Measurements from ENCODE around the gene FASTK. TPM values are rescaled to one million over a fixed set of nuclear protein-coding genes. Genes with fewer than 3 reads are reported as not detected.

The FASTK gene
- total RNA-seq, 1 experiment from 2014 or later = 86.4 TPM

- intact Hi-C loops (cut with micrococcal nuclease) = no loop called here
- no peaks in the 10 kb centered on the region for H3K9me2 ChIP-seq (ENCODE audit: insufficient read depth)
- no peaks in the 10 kb centered on the region for H4K20me1 ChIP-seq (ENCODE audit: insufficient read depth)
- POLR2A ChIA-PET = no interaction called here
- H3K4me3 ChIP-seq (replicated peaks in 1 of 2; ENCODE audit: low read depth in 1 of 2, low read length in 2 of 2) = no peak overlapping the region
- no peak overlapping the region for H3K9ac ChIP-seq (ENCODE audit: low read length)
- no peaks in the 10 kb centered on the region for H3K9me3 ChIP-seq (ENCODE audit: control insufficient read depth in 1 of 2, insufficient read depth in 1 of 2, low read depth in 1 of 2, low read length in 2 of 2)
- RAD21 ChIA-PET (ENCODE audit: low non-redundant PET in 1 of 2, low total read pairs in 2 of 2, uncharacterized antibody in 2 of 2, unreplicated experiment in 2 of 2) = no interaction called here
- DNase-seq (ENCODE audit: low read depth, low spot score) (no peak), ATAC-seq (no peak)
- peaks cover 6% of the 10 kb centered on the region for H3K79me2 ChIP-seq (ENCODE audit: insufficient read depth, low read length)
- H3K27ac ChIP-seq (ENCODE audit: low read depth, low read length) = no peak overlapping the region
- BruUV-seq (replicated peaks) = no TSS peak
- CTCF ChIA-PET = interaction anchor here (1.4 kb wide), 1 partner anchor 78 kb away, joined by 4 read pairs; no protein-coding TSS in a partner anchor
- H3K36me3 ChIP-seq (ENCODE audit: control insufficient read depth in 1 of 2, insufficient read depth in 2 of 2, low read length in 2 of 2) = peaks cover 3 to 10% of the 10 kb centered on the region in 2 experiments; a peak in 2 of 4 replicates
- H3K4me2 ChIP-seq (ENCODE audit: low read length) = no peak overlapping the region
- H3K4me1 ChIP-seq (ENCODE audit: control insufficient read depth in 1 of 2, insufficient read depth in 2 of 2, low read length in 2 of 2) = peaks cover 3 to 15% of the 10 kb centered on the region in 2 experiments; a peak in 3 of 4 replicates
- no peaks in the 10 kb centered on the region for H3K27me3 ChIP-seq (ENCODE audit: insufficient read depth, low read length)
- H2AFZ ChIP-seq (ENCODE audit: low read depth, low read length, poor library complexity, severe bottlenecking) = no peak overlapping the region
- TF ChIP-seq RAD21 (IDR thresholded peaks at IDR 0.05; ENCODE audit: low read depth) (no peak), CTCF (IDR thresholded peaks at IDR 0.05 in 2 of 3, conservative IDR thresholded peaks at IDR 0.05 in 1 of 3; ENCODE audit: borderline replicate concordance in 1 of 3, insufficient read depth in 1 of 3, low read depth in 2 of 3, low read length in 2 of 3) (peak in 2 of 3 experiments; percentile 38 to 44; a peak in 3 of 6 replicates)
These were observed 47.4 kb downstream of the FASTK start for GRCh38 chr7:151032936-151033863.

- Histone ChIP-seq H2AFZ (ENCODE audit: low read depth, low read length, poor library complexity, severe bottlenecking) (no peak overlapping the region), H3K4me3 (replicated peaks in 1 of 2; ENCODE audit: low read depth in 1 of 2, low read length in 2 of 2) (no peak overlapping the region), H3K27me3 (ENCODE audit: insufficient read depth, low read length) (no peaks in the 10 kb centered on the region), H3K79me2 (ENCODE audit: insufficient read depth, low read length) (peaks cover 6% of the 10 kb centered on the region), H3K4me2 (ENCODE audit: low read length) (no peak overlapping the region), H3K4me1 (ENCODE audit: control insufficient read depth in 1 of 2, insufficient read depth in 2 of 2, low read length in 2 of 2) (peaks cover 6 to 35% of the 10 kb centered on the region in 2 experiments), H3K27ac (ENCODE audit: low read depth, low read length) (no peak overlapping the region), H3K36me3 (ENCODE audit: control insufficient read depth in 1 of 2, insufficient read depth in 2 of 2, low read length in 2 of 2) (peaks cover 3 to 6% of the 10 kb centered on the region in 2 experiments; a peak in 1 of 4 replicates), H4K20me1 (ENCODE audit: insufficient read depth) (no peaks in the 10 kb centered on the region), H3K9me3 (ENCODE audit: control insufficient read depth in 1 of 2, insufficient read depth in 1 of 2, low read depth in 1 of 2, low read length in 2 of 2) (no peaks in the 10 kb centered on the region), H3K9me2 (ENCODE audit: insufficient read depth) (no peaks in the 10 kb centered on the region), H3K9ac (ENCODE audit: low read length) (no peak overlapping the region)
- DNase-seq (ENCODE audit: low read depth, low spot score) = no peak
- no peak for ATAC-seq
- intact Hi-C loops (cut with micrococcal nuclease) = no loop called here
- BruUV-seq (replicated peaks) = no TSS peak
- ChIA-PET RAD21 (ENCODE audit: low non-redundant PET in 1 of 2, low total read pairs in 2 of 2, uncharacterized antibody in 2 of 2, unreplicated experiment in 2 of 2) (interaction anchor here in 1 of 2 experiments (0.9 kb wide), 1 partner anchor 69 kb away, joined by 3 read pairs; no protein-coding TSS in a partner anchor), POLR2A (interaction anchor here (0.6 kb wide), 1 partner anchor 21 kb away, joined by 3 read pairs; no protein-coding TSS in a partner anchor), CTCF (no interaction called here)
- TF ChIP-seq EZH2phosphoT487 (IDR thresholded peaks at IDR 0.05; ENCODE audit: borderline replicate concordance) (no peak), TCF7L2 (IDR thresholded peaks at IDR 0.05; ENCODE audit: borderline replicate concordance, extremely low read depth, insufficient read depth, insufficient read length) (no peak), SRF (IDR thresholded peaks at IDR 0.05; ENCODE audit: low read depth) (no peak), MAX (IDR thresholded peaks at IDR 0.05) (no peak), FOSL1 (IDR thresholded peaks at IDR 0.05; ENCODE audit: low read depth) (no peak), RAD21 (IDR thresholded peaks at IDR 0.05; ENCODE audit: low read depth) (no peak), REST (IDR thresholded peaks at IDR 0.05; ENCODE audit: low read depth) (no peak)
These were observed 49.6 kb downstream of the FASTK start for GRCh38 chr7:151031011-151031410.

Data from HCT116 (cell line).